GM12801 (cell line): ENCODE data around the gene NCAPG.

ENCODE experiments used
- TF ChIP-seq, protein P1 (sequence below): IDR thresholded peaks from one replicate; pipeline ENCODE4 v1.5.1; 2011; ENCODE audit warnings: control low read depth; ENCODE audit not compliant: insufficient read length; ENCODE audit errors: extremely low read depth

Gene NCAPG

DNA sequence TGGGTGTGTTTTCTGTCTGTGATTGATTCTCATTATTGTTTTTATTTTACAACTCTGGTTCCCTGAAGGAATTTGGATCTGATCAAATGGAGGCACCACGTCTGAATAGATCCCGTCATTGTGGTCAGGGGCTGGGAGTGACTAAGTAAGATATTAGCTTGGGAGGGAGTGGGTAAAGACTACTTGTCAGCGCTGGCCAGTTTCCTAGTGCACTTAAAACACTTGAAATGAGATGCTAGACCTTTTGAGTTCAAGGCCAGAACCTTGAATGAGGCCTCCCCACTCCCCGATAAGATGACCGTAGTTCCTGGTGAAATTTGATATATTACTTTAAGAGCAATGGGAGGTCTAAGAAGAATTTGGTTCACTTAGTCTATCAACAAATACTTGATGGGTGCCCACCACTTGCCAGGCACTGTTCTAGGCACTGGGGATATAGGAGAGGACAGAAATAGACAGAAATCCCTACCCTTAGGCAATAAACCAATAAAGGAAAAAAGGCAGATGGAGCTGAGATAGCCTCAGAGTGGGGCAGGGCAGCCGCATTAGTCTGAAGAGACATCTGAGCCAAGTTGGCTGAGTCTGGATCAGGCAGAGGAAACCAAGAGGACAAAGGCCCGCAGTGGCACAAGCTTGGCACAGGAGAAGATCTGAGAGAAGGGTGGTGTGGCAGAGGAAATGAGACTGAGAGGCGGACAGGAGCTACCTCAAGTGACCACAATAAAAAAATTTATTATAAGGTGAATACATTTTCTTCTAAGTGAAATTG lies 41.2 kb upstream of the NCAPG start:
- TF ChIP-seq, protein P1, sequence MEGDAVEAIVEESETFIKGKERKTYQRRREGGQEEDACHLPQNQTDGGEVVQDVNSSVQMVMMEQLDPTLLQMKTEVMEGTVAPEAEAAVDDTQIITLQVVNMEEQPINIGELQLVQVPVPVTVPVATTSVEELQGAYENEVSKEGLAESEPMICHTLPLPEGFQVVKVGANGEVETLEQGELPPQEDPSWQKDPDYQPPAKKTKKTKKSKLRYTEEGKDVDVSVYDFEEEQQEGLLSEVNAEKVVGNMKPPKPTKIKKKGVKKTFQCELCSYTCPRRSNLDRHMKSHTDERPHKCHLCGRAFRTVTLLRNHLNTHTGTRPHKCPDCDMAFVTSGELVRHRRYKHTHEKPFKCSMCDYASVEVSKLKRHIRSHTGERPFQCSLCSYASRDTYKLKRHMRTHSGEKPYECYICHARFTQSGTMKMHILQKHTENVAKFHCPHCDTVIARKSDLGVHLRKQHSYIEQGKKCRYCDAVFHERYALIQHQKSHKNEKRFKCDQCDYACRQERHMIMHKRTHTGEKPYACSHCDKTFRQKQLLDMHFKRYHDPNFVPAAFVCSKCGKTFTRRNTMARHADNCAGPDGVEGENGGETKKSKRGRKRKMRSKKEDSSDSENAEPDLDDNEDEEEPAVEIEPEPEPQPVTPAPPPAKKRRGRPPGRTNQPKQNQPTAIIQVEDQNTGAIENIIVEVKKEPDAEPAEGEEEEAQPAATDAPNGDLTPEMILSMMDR = no peak

DNA sequence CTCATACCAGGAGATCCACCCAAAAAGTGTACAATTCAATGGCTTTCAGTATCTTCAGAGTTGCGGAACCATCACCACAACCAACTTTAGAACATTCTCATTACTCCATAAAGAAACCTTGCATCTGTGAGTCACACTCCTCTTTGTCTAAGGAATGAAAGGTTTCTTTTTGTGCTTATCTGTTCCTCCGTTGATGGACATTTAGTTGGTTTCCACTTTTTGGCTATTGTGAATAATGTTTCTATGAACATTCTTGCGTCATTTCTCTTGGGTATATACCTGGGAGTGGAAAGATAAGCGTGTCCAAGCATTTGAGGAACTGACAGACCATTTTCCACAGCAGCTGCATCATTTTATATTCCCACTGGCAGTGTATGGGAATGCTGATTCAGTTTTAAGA lies 39.9 kb upstream of the NCAPG start:
- TF ChIP-seq, protein P1 = no peak

DNA sequence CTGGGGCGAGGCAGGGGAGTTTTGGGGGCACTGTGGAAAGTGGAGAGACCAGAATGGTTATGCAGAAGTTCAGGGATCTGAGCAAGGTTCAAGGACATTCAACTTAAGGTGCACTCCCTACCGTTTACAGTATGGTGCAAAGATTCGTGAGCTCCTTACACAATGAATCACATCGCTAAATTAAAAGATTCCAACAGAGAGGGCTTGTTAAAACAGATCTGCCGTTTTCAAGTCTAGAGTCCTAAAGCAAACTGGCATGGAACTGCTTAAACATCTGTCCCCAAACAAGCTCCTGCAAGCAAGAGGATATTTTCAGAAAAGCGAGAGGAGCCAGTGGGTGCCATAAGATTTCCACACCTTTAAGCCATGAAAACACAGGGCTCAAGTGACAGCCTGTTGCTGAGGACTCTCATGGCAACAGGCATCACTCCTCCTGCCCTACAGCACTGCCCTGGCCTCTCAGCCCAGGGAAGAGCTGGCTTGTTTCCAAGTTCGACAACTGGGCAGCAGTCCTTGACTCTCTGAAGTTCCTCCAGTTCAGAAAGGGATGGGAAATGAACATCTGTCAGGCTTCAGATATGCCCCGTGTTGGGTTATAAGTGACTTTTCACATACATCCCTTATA lies 39.4 kb upstream of the NCAPG start:
- TF ChIP-seq, protein P1 = no peak

DNA sequence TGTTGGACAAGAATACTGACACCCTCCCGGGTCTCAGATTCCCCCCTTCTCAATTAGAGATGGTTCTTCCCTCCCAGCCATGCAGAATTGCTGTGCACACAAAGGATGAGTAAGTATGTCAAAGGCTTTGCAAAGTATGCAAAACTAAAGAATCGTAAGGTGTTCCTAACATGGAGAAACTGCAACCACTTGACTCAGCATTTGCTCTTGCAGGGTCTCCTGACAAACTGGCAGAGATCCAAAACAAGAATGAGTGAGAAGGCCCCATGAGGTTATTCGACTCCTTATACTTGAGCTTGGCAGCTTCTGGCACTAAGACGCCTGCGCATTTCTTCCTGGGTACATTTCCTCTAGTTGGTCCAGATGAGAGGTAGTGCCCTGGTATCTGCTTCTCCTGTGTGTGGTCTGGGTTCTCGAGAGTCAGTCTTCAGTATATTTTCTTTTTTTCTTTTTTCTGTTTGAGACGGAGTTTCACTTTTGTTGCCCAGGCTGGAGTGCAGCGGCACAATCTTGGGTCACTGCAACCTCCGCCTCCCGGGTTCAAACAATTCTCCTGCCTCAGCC lies 37.6 kb upstream of the NCAPG start:
- TF ChIP-seq, protein P1 = no peak

DNA sequence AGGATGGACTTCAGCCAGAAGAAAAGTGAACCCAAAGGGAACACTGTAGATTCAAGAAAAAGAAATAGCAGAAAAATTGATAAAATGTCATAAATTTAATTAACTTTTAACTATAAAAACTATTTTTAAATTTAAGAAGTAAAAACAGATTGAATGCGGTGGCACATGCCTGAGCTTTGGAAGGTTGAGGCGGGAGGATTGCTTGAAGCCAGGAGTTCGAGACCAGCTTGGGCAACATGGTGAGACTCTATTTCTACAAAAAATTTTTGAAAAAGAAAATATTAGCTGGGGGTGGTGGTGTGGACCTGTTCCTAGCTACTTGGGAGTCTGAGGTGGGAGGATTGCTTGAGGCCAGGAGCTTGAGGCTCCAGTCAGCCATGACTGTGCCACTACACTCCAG lies 32.3 kb upstream of the NCAPG start:
- TF ChIP-seq, protein P1 = no peak

DNA sequence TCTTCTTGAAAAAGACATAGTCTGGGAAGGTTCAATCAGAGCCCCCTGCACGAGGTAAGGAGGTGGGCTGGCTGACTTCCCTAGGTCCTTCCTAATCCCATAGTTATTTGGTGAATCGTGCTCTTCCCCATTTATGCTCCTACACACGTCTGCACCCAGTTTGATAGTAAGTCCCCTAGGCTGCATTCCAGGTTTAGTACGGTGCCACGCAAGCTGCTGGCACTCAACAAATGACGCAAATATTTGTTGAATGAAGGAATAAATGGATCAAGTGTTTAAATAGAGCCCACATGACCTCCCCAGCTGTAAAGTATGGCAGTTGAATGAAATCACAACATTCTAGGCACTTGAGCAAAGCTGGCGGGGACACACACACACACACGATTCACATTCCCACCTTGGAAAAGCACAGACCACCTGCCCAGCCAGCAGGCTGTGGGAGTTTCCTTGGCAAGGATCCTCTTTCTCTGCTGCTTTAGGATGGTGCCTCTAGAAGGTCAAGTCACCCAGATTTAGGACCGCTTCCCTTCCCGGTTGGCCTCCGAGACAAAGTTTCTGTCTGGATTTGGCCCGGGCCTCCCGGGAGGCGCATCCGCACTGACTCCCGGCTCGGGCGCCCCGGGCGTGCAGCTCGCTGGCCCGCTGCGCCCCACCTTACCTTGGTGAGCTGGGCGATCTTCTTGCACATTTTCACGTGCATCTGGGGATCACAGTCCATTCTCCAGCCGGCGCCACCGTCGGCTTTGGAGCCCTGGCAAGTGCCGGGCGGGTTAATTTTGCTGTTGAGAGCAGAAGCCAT lies 30.1 kb upstream of the NCAPG start:
- TF ChIP-seq, protein P1 = no peak
